ENCODE data around the gene CCSER1.
"Not testable (repeated sequence)": the region's sequence is repeated elsewhere in the genome, so short reads cannot be mapped to it uniquely, and the experiment has no call there.

CCSER1 gene

DNA sequence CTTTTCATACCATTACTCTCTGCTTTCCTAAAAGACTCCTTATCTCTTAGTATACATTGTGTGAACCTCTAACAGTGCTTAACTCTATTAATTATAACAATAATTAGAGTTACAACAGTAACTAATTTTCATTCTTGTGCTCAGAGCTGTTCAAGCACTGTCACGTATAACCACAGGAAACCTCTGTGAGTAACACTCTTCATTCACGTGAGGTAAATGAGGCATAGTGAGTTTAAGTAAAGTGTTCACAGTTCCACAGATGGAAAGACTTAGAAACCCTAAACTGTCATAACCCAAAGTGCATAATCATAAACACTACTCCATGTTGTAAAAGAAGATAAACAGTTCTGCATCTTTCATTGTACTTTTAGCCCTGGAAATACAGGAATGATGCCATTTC, 222.4 kb downstream of the CCSER1 start:
- no peak for ATAC-seq
- DNase-seq = no peak
- no peaks in the 10 kb centered on the region for H3K27me3 Mint-ChIP-seq
- no peaks in the 10 kb centered on the region for H3K36me3 Mint-ChIP-seq (ENCODE audit: low read depth)
- no peak overlapping the region for H3K27ac Mint-ChIP-seq
- no peaks in the 10 kb centered on the region for H3K4me1 Mint-ChIP-seq
- no peak overlapping the region for H3K4me3 Mint-ChIP-seq
- no peaks in the 10 kb centered on the region for H3K9me3 Mint-ChIP-seq

DNA sequence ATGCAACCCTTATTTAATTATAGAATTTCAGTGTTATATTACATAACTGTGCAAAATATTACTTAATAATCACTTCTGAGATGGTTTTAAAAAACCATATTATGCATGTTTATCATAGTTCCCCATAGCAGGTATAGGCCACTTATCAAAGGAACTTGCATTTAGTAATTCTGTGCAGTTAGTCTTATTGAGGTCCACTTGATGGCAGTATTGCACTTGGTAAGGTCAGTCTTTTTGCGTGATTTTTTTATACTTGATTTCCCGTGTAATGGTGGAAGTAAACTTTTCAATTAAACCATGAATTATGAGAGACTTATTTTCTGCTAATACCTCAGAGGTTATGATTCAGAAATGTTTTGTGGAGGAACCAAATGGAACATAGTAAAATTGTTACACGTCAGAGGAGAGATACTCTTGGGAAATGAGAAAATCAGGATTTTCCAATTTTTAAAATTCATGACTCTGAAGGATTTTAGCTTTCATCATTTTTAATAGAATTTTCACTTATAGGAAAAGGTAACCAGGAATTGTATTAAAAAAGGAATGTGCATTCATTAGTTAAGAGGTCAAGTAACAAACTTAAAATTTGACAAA, 230.0 kb downstream of the CCSER1 start:
- Mint-ChIP-seq H3K4me3 (no peak overlapping the region), H3K4me1 (no peaks in the 10 kb centered on the region), H3K27me3 (no peaks in the 10 kb centered on the region), H3K36me3 (ENCODE audit: low read depth) (no peaks in the 10 kb centered on the region), H3K9me3 (no peaks in the 10 kb centered on the region), H3K27ac (no peak overlapping the region)
- DNase-seq = no peak
- ATAC-seq = no peak

DNA sequence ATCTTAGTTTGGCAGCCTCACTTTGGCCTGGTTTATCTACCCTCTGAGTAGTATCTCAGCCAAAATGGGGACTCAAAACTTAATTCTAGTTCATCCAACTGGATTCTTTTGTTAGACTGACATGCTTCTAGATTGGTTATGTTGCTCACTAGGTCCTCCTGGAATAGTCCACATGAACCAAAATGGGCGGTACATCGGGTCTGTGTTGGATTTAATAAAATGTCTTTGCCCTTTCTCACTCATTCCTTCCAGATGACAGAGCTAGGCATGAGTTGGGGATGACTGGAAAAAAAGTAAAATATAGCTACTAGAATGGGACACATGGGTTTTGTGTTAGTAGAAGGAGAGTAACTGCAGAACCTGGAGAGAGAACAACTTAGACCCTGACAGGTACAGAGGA, 247.9 kb downstream of the CCSER1 start:
- no peak overlapping the region for H3K4me3 Mint-ChIP-seq

DNA sequence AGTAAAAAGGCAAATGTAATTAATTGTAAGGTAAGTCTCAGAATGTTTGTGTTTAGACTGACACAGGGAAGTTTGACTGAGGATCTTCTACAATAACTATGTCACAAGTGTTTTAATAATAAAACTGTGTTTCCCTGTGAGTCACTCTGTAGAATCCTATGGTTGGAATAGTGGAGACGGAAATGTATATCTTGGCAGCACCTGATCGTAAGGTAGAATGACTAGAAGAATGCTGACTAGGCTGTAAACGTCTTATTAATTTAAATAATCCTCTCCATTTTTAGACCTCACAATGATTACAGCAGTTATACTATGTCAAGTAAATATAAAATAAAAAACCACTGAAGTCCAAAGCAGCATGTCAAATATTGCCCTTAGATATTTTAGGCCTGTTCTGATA, 266.0 kb downstream of the CCSER1 start:
- H3K4me1 Mint-ChIP-seq = no peaks in the 10 kb centered on the region
- ATAC-seq = no peak
- no peak overlapping the region for H3K27ac Mint-ChIP-seq
- H3K9me3 Mint-ChIP-seq = no peaks in the 10 kb centered on the region
- H3K27me3 Mint-ChIP-seq = no peaks in the 10 kb centered on the region
- no peak for DNase-seq
- no peak overlapping the region for H3K4me3 Mint-ChIP-seq
- H3K36me3 Mint-ChIP-seq (ENCODE audit: low read depth) = no peaks in the 10 kb centered on the region

More for the DNA sequence above, 247.9 kb downstream of the CCSER1 start:
- Mint-ChIP-seq H3K9me3 (no peaks in the 10 kb centered on the region), H3K27me3 (no peaks in the 10 kb centered on the region), H3K36me3 (ENCODE audit: low read depth) (no peaks in the 10 kb centered on the region), H3K27ac (no peak overlapping the region), H3K4me1 (no peaks in the 10 kb centered on the region)
- DNase-seq (no peak), ATAC-seq (no peak)

DNA sequence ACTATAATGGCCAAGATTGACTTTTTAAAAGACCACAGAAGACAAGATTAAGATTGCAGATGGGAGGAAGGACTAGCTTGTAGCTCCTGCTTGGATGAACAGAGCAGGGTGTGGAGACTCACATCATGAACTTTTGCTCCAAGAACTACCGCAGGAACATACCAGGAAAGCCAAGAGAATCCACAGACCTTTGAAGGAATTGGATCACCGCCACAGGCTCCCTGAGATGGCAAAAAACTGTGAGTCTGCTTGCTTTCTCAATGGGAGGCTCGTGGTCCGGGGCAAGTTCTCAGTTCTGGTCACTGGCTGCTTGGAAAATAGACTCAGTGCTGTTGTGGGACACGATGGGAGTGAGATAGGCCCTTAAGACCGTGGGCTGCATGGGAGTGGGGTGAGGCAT, 276.6 kb downstream of the CCSER1 start:
- Mint-ChIP-seq H3K9me3 (peaks cover 8% of the 10 kb centered on the region), H3K4me3 (no peak overlapping the region)
- ATAC-seq = no peak

DNA sequence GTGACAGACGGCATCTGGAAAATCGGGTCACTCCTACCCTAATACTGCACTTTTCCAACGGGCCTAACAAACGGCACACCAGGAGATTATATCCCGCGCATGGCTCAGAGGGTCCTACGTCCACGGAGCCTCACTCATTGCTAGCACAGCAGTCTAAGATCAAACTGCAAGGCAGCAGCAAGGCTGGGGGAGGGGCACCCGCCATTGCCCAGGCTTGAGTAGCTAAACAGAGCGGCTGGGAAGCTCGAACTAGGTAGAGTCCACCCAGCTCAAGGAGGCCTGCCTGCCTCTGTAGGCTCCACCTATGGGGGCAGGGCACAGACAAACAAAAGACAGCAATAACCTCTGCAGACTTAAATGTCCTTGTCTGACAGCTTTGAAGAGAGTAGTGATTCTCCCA, 280.7 kb downstream of the CCSER1 start:
- ATAC-seq; H3K4me3 Mint-ChIP-seq; H3K27me3 Mint-ChIP-seq; H3K4me1 Mint-ChIP-seq; H3K27ac Mint-ChIP-seq; H3K9me3 Mint-ChIP-seq; DNase-seq; H3K36me3 Mint-ChIP-seq (ENCODE audit: low read depth): not testable (repeated sequence)

More for the DNA sequence above, 276.6 kb downstream of the CCSER1 start:
- no peaks in the 10 kb centered on the region for H3K36me3 Mint-ChIP-seq (ENCODE audit: low read depth)
- H3K27ac Mint-ChIP-seq = no peak overlapping the region
- no peaks in the 10 kb centered on the region for H3K27me3 Mint-ChIP-seq
- DNase-seq = no peak
- H3K4me1 Mint-ChIP-seq = no peaks in the 10 kb centered on the region

DNA sequence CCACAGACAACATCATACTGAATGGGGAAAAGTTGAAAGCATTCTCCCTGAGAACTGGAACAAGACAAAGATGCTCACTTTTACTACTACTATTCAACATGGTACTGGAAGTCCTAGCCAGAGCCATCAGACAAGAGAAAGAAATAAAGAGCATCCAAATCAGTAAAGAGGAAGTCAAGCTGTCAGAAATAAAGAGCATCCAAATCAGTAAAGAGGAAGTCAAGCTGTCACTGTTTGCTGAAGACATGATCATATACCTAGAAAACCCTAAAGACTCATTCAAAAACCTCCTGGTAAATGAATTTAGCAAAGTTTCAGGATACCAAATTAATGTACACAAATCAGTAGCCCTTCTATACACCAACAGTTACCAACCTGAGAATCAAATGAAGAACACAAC, 285.6 kb downstream of the CCSER1 start:
- H3K9me3 Mint-ChIP-seq; H3K4me3 Mint-ChIP-seq; H3K36me3 Mint-ChIP-seq (ENCODE audit: low read depth); H3K27me3 Mint-ChIP-seq; H3K4me1 Mint-ChIP-seq; ATAC-seq; DNase-seq; H3K27ac Mint-ChIP-seq: not testable (repeated sequence)

DNA sequence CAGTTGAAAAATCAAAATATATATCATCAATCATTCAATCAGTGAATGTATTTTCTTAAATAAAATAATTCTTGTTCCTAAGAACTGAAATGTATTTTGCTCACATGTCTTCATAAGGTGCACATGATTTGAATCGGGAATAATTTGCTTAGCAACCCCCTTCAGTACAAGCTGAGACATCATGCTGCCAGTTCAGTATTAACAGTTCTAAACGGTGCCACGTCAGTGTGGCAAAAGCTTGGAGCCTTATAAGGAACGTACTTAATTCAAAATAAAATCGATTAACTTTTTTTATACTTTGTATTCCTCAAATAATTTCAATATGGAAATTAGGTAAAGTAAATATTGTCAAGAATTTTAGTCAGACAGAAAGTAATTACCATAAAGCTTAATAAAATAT, 287.9 kb downstream of the CCSER1 start:
- H3K36me3 Mint-ChIP-seq (ENCODE audit: low read depth) = no peaks in the 10 kb centered on the region
- H3K9me3 Mint-ChIP-seq = no peaks in the 10 kb centered on the region
- no peaks in the 10 kb centered on the region for H3K27me3 Mint-ChIP-seq
- ATAC-seq (no peak), DNase-seq (no peak)
- no peak overlapping the region for H3K27ac Mint-ChIP-seq
- no peaks in the 10 kb centered on the region for H3K4me1 Mint-ChIP-seq
- H3K4me3 Mint-ChIP-seq = no peak overlapping the region

DNA sequence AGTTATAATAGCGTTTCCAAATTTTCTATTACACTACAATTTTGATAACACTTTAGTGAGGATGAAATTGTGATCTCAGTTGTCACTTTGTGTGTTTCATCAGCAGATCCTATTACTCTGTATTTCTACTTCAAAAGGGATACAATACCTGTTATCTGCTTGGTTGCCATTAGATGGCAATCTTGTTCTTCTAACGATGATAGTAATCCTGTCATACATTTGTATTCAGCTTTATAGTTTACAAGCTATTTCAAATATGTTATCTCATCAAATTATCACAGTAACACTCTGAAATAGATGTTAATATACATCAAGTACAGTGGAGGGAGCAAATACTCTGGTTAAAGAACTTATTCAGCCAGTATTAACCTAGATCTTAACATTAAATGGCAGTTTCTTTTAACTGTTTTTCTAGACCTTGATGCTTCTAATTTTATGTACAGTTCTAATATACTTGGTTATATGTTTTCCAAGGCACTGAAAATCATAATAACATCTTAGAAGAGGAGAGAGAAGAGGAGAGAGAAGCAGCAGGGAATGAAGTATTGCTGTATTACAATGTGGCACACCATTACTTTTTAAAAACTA, 292.0 kb downstream of the CCSER1 start:
- Mint-ChIP-seq H3K36me3 (ENCODE audit: low read depth) (no peaks in the 10 kb centered on the region), H3K9me3 (no peaks in the 10 kb centered on the region), H3K4me3 (no peak overlapping the region), H3K27me3 (no peaks in the 10 kb centered on the region), H3K4me1 (no peaks in the 10 kb centered on the region), H3K27ac (no peak overlapping the region)
- ATAC-seq = no peak
- no peak for DNase-seq

DNA sequence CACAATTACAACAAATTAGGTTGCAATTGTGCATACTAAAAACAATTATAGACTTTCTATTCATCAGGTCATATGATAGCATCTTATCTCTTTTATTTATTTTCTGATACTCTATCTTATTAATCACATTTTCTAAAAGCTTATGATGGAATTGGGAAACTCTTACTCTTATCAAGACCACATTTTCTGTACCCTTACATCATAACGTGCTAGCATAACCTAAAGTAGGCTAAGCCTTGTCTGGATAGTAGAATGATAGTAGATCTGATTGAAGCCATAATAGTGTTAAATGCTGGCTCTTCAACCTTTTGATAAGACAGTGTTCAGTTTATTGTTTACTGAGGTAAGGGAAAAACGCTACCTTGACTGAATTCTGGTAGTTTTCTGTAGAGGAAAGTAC, 294.0 kb downstream of the CCSER1 start:
- no peaks in the 10 kb centered on the region for H3K9me3 Mint-ChIP-seq
- no peaks in the 10 kb centered on the region for H3K36me3 Mint-ChIP-seq (ENCODE audit: low read depth)
- no peak overlapping the region for H3K27ac Mint-ChIP-seq
- H3K4me1 Mint-ChIP-seq = no peaks in the 10 kb centered on the region
- no peak overlapping the region for H3K4me3 Mint-ChIP-seq
- ATAC-seq = no peak
- no peaks in the 10 kb centered on the region for H3K27me3 Mint-ChIP-seq
- DNase-seq = no peak

DNA sequence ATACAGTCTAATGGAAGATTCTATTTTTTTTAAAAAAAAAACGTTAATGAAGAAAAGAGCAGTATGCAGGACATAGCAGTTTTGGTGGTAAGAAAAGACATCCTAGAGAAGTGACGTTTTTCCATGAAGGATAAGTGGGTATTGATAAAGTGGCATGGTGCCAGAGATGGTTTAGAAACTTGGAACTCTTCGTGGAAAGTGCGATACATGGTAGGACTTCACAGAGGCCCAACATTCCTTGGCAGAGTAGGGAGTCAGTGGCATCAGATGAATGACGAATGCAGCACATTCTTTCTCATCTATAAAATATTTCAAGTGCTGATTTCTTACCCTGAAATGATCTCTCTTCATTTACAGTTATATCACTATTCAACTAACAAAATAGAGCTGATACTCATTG, 298.7 kb downstream of the CCSER1 start:
- Mint-ChIP-seq H3K9me3 (no peaks in the 10 kb centered on the region), H3K4me1 (no peaks in the 10 kb centered on the region), H3K4me3 (no peak overlapping the region), H3K27ac (no peak overlapping the region), H3K36me3 (ENCODE audit: low read depth) (no peaks in the 10 kb centered on the region), H3K27me3 (no peaks in the 10 kb centered on the region)
- DNase-seq (no peak), ATAC-seq (no peak)

DNA sequence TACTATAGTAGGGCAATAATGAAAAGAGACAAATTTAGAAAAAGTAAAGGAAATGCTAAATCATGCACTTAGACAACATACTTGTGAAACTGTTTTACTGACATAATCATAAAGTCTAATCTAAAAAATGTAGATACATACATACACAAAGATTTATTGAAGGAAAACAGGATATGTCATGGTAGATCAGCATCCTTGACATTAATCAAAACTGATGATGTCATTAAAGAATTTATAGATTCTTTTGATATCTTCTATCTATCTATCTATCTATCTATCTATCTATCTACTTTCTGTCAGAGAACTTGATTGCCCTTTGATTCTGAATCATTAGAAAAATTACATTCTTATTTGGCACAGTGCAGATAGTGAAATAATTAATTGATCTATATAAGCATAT, 311.3 kb downstream of the CCSER1 start:
- ATAC-seq (no peak), DNase-seq (no peak)
- H3K27ac Mint-ChIP-seq = no peak overlapping the region
- no peaks in the 10 kb centered on the region for H3K9me3 Mint-ChIP-seq
- H3K4me3 Mint-ChIP-seq = no peak overlapping the region
- no peaks in the 10 kb centered on the region for H3K4me1 Mint-ChIP-seq
- H3K36me3 Mint-ChIP-seq (ENCODE audit: low read depth) = no peaks in the 10 kb centered on the region
- no peaks in the 10 kb centered on the region for H3K27me3 Mint-ChIP-seq

DNA sequence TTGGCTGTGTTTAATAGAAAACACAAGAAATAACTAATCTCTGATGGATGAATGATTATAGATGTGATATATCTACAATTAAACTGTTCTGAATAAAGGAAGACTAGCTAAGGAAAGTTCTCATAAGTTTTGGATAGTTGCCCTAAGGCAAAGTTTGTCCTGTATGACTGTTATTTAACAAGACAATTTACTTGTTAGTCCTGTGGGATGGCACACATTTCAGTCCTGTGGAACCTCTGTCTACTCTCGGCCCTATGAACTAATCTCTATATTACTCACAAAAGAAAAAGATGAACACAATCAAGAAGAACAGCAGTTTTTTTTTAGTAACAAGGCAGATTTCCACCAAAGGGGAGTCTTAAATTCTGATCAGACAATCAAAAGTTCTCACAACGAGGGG, 314.6 kb downstream of the CCSER1 start:
- ATAC-seq = no peak
- DNase-seq = no peak
- Mint-ChIP-seq H3K9me3 (peaks cover 3% of the 10 kb centered on the region), H3K4me3 (no peak overlapping the region), H3K36me3 (ENCODE audit: low read depth) (no peaks in the 10 kb centered on the region), H3K4me1 (no peaks in the 10 kb centered on the region), H3K27me3 (no peaks in the 10 kb centered on the region), H3K27ac (no peak overlapping the region)

DNA sequence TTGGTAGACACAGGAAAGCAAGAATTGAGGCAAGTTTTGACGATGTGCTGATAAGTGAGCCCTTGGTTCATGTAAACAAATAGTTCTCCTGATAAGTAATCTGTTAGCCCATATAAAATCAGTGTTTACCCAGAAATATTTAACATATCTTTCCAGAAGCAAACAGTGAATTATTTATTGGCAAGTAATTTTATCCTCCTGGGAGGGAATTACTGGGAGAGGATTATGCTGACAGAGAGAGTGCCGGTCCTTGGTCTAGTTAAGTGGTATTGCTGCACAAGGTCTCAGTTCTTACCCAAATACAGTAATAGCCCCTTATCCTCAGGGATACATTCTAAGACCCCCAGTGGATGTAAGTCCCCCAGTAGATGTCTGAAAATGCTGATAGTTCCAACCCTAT, 315.4 kb downstream of the CCSER1 start:
- peaks cover 4% of the 10 kb centered on the region for H3K9me3 Mint-ChIP-seq
- no peak for DNase-seq
- no peak overlapping the region for H3K4me3 Mint-ChIP-seq
- no peaks in the 10 kb centered on the region for H3K36me3 Mint-ChIP-seq (ENCODE audit: low read depth)
- ATAC-seq = no peak
- H3K27me3 Mint-ChIP-seq = no peaks in the 10 kb centered on the region
- no peaks in the 10 kb centered on the region for H3K4me1 Mint-ChIP-seq
- H3K27ac Mint-ChIP-seq = no peak overlapping the region

DNA sequence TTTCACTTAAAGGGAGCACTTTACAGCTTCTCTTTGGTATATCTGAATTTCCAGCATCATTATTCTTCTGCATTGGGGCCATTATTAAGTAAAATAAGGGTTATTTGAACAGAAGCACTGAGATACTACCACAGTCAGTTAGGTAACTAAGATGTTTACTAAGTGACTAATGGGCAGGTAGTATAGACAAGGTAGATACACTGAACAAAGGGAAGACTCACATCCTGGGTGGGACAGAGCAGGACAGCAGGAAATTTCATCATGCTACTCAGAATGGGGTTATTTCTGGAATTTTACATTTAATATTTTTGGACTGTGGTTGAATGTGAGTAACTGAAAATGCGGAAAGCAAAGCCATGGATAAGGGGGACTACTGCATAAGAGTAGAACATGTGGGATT, 316.0 kb downstream of the CCSER1 start:
- Mint-ChIP-seq H3K4me1 (no peaks in the 10 kb centered on the region), H3K27ac (no peak overlapping the region), H3K4me3 (no peak overlapping the region), H3K9me3 (peaks cover 4% of the 10 kb centered on the region), H3K27me3 (no peaks in the 10 kb centered on the region), H3K36me3 (ENCODE audit: low read depth) (no peaks in the 10 kb centered on the region)
- ATAC-seq (no peak), DNase-seq (no peak)

DNA sequence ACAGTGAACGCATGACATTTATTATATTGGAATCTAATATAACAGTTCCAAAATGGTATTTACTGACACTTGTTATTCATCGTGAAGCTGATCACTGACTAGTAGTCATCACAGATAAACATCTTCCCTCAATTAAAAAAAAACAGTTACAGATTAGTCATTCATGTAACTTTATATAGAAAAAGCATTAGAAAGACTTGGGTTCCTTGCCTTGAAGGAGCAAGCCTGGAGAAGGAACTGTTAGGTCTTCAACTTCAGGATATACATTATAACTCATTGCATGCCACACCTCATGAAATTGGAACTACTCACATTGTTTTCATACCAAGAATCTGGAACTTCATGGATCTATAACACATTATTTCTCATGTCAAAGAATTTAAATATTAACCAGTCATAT, 317.7 kb downstream of the CCSER1 start:
- ATAC-seq (no peak), DNase-seq (no peak)
- Mint-ChIP-seq H3K27me3 (no peaks in the 10 kb centered on the region), H3K4me3 (no peak overlapping the region), H3K27ac (no peak overlapping the region), H3K36me3 (ENCODE audit: low read depth) (no peaks in the 10 kb centered on the region), H3K4me1 (no peaks in the 10 kb centered on the region), H3K9me3 (peaks cover 4% of the 10 kb centered on the region)
